WTC11 (cell line): ENCODE data around the gene LIMCH1. TPM values are rescaled to one million over a fixed set of nuclear protein-coding genes. Genes with fewer than 3 reads are reported as not detected.

Experiments
- ATAC-seq: fragments of 200-7000 bp; cut with Tn5 transposase; 2 replicates; pipeline ENCODE4 v1.10.0; 2021; ENCODE audit warnings: mild to moderate bottlenecking, moderate library complexity
- CTCF ChIA-PET: fragments of 300-600 bp; sonication (Branson Sonifier 250); formaldehyde crosslinking; loops from one replicate; lab custom pipeline; 2021; ENCODE audit warnings: antibody characterized with exemption; lab: Charles Lee
- POLR2A ChIA-PET: fragments of 350-600 bp; sonication (Branson Sonifier 250); formaldehyde crosslinking; loops from one replicate; lab custom pipeline; 2021; ENCODE audit warnings: antibody characterized with exemption; lab: Charles Lee
- DNase-seq: peaks from one replicate; pipeline ENCODE4 v3.0.0; 2021; ENCODE audit warnings: low spot score
- H3K27ac Mint-ChIP-seq: 2 replicates; pipeline ENCODE4 v1.8.0; 2021; ENCODE audit warnings: mixed read lengths
- H3K27me3 Mint-ChIP-seq: 2 replicates; pipeline ENCODE4 v1.8.0; 2021; ENCODE audit warnings: low read depth, mild to moderate bottlenecking, moderate library complexity, mixed read lengths
- H3K36me3 Mint-ChIP-seq: 2 replicates; pipeline ENCODE4 v1.8.0; 2021; ENCODE audit warnings: mixed read lengths
- H3K4me1 Mint-ChIP-seq: 2 replicates; pipeline ENCODE4 v1.8.0; 2022; ENCODE audit warnings: mixed read lengths
- H3K4me3 Mint-ChIP-seq: 2 replicates; pipeline ENCODE4 v1.8.0; 2021; ENCODE audit warnings: mild to moderate bottlenecking, moderate library complexity, mixed read lengths
- H3K9me3 Mint-ChIP-seq: 2 replicates; pipeline ENCODE4 v1.8.0; 2021; ENCODE audit warnings: mixed read lengths
- ARID4B ChIP-seq: sonication (generic); formaldehyde crosslinking; IDR thresholded peaks from 2 replicates; pipeline ENCODE4 v1.8.0; 2023; ENCODE audit warnings: missing genetic modification reagents, mild to moderate bottlenecking, borderline replicate concordance
- ATF3 ChIP-seq: sonication (generic); formaldehyde crosslinking; conservative IDR thresholded peaks from 2 replicates; pipeline ENCODE4 v1.8.1; 2022; ENCODE audit warnings: mild to moderate bottlenecking, missing genetic modification reagents
- ATF6 ChIP-seq: sonication (generic); formaldehyde crosslinking; IDR thresholded peaks from 2 replicates; pipeline ENCODE4 v1.8.1; 2023; ENCODE audit warnings: mild to moderate bottlenecking, missing genetic modification reagents
- CREM ChIP-seq: sonication (generic); formaldehyde crosslinking; IDR thresholded peaks from 2 replicates; pipeline ENCODE4 v1.8.1; 2022; ENCODE audit warnings: mild to moderate bottlenecking, missing genetic modification reagents, moderate library complexity
- E2F4 ChIP-seq: sonication (generic); formaldehyde crosslinking; IDR thresholded peaks from 2 replicates; pipeline ENCODE4 v1.8.1; 2022; ENCODE audit warnings: low read depth, mild to moderate bottlenecking, moderate library complexity, missing genetic modification reagents, borderline replicate concordance
- E2F5 ChIP-seq: sonication (generic); formaldehyde crosslinking; IDR thresholded peaks from 2 replicates; pipeline ENCODE4 v1.8.1; 2022; ENCODE audit warnings: mild to moderate bottlenecking, moderate library complexity, missing genetic modification reagents
- ELF4 ChIP-seq: sonication (generic); formaldehyde crosslinking; IDR thresholded peaks from 2 replicates; pipeline ENCODE4 v1.8.1; 2022; ENCODE audit warnings: low read depth, mild to moderate bottlenecking, moderate library complexity, missing genetic modification reagents
- FOXJ3 ChIP-seq: sonication (generic); formaldehyde crosslinking; IDR thresholded peaks from 2 replicates; pipeline ENCODE4 v1.9.0; 2021; ENCODE audit warnings: missing genetic modification reagents, mild to moderate bottlenecking, borderline replicate concordance
- GRHL2 ChIP-seq: fragments of 250-450 bp; sonication (Bioruptor Pico); IDR thresholded peaks from 2 replicates; pipeline ENCODE4 v1.8.0; 2022; ENCODE audit warnings: mild to moderate bottlenecking, moderate library complexity; ENCODE audit not compliant: insufficient replicate concordance, severe bottlenecking
- GTF2I ChIP-seq: fragments of 250-450 bp; sonication (Bioruptor Pico); conservative IDR thresholded peaks from 2 replicates; pipeline ENCODE4 v1.4.0; 2021; ENCODE audit warnings: mild to moderate bottlenecking
- MLX ChIP-seq: sonication (generic); formaldehyde crosslinking; IDR thresholded peaks from 2 replicates; pipeline ENCODE4 v1.8.1; 2023; ENCODE audit warnings: mild to moderate bottlenecking, missing genetic modification reagents, moderate library complexity
- NFATC4 ChIP-seq: fragments of 250-450 bp; sonication (Bioruptor Pico); IDR thresholded peaks from 2 replicates; pipeline ENCODE4 v1.9.0; 2021; ENCODE audit warnings: mild to moderate bottlenecking
- NFE2L1 ChIP-seq: sonication (generic); formaldehyde crosslinking; IDR thresholded peaks from 2 replicates; pipeline ENCODE4 v1.8.1; 2023; ENCODE audit warnings: missing genetic modification reagents
- NFYB ChIP-seq: sonication (generic); formaldehyde crosslinking; conservative IDR thresholded peaks from 2 replicates; pipeline ENCODE4 v1.8.0; 2022; ENCODE audit warnings: low read depth, missing genetic modification reagents
- TP53 ChIP-seq: sonication (generic); formaldehyde crosslinking; IDR thresholded peaks from 2 replicates; pipeline ENCODE4 v1.8.1; 2023; ENCODE audit warnings: mild to moderate bottlenecking, missing genetic modification reagents
- USF2 ChIP-seq: sonication (generic); formaldehyde crosslinking; IDR thresholded peaks from 2 replicates; pipeline ENCODE4 v1.8.1; 2023; ENCODE audit warnings: mild to moderate bottlenecking, missing genetic modification reagents, moderate library complexity
- ZNF121 ChIP-seq: sonication (generic); formaldehyde crosslinking; IDR thresholded peaks from 2 replicates; pipeline ENCODE4 v1.8.0; 2023; ENCODE audit warnings: missing genetic modification reagents
- ZNF263 ChIP-seq: sonication (generic); formaldehyde crosslinking; IDR thresholded peaks from 2 replicates; pipeline ENCODE4 v1.8.1; 2022; ENCODE audit warnings: low read depth, mild to moderate bottlenecking, moderate library complexity, missing genetic modification reagents
- ZNF317 ChIP-seq: sonication (generic); formaldehyde crosslinking; IDR thresholded peaks from 2 replicates; pipeline ENCODE4 v1.8.1; 2023; ENCODE audit warnings: low read depth, mild to moderate bottlenecking, moderate library complexity, missing genetic modification reagents, borderline replicate concordance
- ZNF423 ChIP-seq: fragments of 250-450 bp; sonication (Bioruptor Pico); IDR thresholded peaks from 2 replicates; pipeline ENCODE4 v2.1.2; 2022; ENCODE audit warnings: mild to moderate bottlenecking, moderate library complexity
- total RNA-seq: library from RNA; stranded (reverse); gene quantifications from 3 replicates; pipeline ENCODE4 v1.2.3, GENCODE V29; 2021

The LIMCH1 gene
- total RNA-seq, 1 experiment from 2014 or later = 0.92 TPM

- no peak for ATAC-seq
Measured at GRCh38 chr4:41644915-41645295, 106.9 kb downstream of the LIMCH1 start.

GRCh38 chr4:41645728-41646390, 107.9 kb downstream of the LIMCH1 start:
- H3K36me3 Mint-ChIP-seq = no peaks in the 10 kb centered on the region
- DNase-seq (no peak), ATAC-seq (no peak)
- no peak overlapping the region for H3K27ac Mint-ChIP-seq
- H3K9me3 Mint-ChIP-seq = no peaks in the 10 kb centered on the region
- peaks cover 25% of the 10 kb centered on the region for H3K27me3 Mint-ChIP-seq
- CTCF ChIA-PET = interaction anchor here (0.7 to 2.9 kb wide), 12 partner anchors 16 to 389 kb away, joined by 3 to 16 read pairs (median 4); partner anchors contain the start of gene UCHL1
- no peak overlapping the region for H3K4me3 Mint-ChIP-seq
- POLR2A ChIA-PET = no interaction called here
- H3K4me1 Mint-ChIP-seq = peaks cover 8% of the 10 kb centered on the region
- TF ChIP-seq NFYB (CRISPR knock-in tag) (no peak), GRHL2 (CRISPR knock-in tag) (no peak), ZNF317 (CRISPR knock-in tag) (no peak), NFE2L1 (no peak), ZNF121 (CRISPR knock-in tag) (no peak), TP53 (CRISPR knock-in tag) (no peak), E2F4 (no peak), ATF6 (CRISPR knock-in tag) (no peak), GTF2I (CRISPR knock-in tag) (no peak), ARID4B (CRISPR knock-in tag) (no peak), ELF4 (CRISPR knock-in tag) (no peak), ZNF423 (CRISPR knock-in tag) (no peak)

More at GRCh38 chr4:41644915-41645295, 106.9 kb downstream of the LIMCH1 start:
- Mint-ChIP-seq H3K4me3 (no peak overlapping the region), H3K27ac (no peak overlapping the region), H3K36me3 (no peaks in the 10 kb centered on the region), H3K27me3 (peaks cover 25% of the 10 kb centered on the region), H3K4me1 (peaks cover 9% of the 10 kb centered on the region), H3K9me3 (no peaks in the 10 kb centered on the region)
- ChIA-PET POLR2A (no interaction called here), CTCF (interaction anchor here (0.6 to 2.9 kb wide), 17 partner anchors 17 to 388 kb away, joined by 3 to 16 read pairs (median 4); partner anchors contain the start of gene UCHL1)
- no peak for TF ChIP-seq MLX (CRISPR knock-in tag)
- no peak for TF ChIP-seq ZNF263 (CRISPR knock-in tag)
- TF ChIP-seq E2F5 (CRISPR knock-in tag) = no peak
- TF ChIP-seq USF2 (CRISPR knock-in tag) = no peak
- no peak for TF ChIP-seq NFATC4 (CRISPR knock-in tag)
- TF ChIP-seq E2F4 = no peak
- no peak for TF ChIP-seq CREM (CRISPR knock-in tag)
- no peak for TF ChIP-seq ATF3 (CRISPR knock-in tag)
- no peak for TF ChIP-seq NFE2L1
- TF ChIP-seq FOXJ3 (CRISPR knock-in tag) = no peak
- DNase-seq = no peak
